Esophagus muscularis mucosa (tissue), 4 donors: ENCODE measurements around the gene ULBP3. TPM values are rescaled to one million over a fixed set of nuclear protein-coding genes. Genes with fewer than 3 reads are reported as not detected.

ENCODE experiments used
- DNase-seq: peaks from one replicate; pipeline ENCODE4 v3.0.0-alpha.2; 2017; ENCODE audit errors: extremely low spot score
- H3K27ac ChIP-seq, 4 donors: fragments of 200-600 bp; sonication (generic); replicated peaks in 1 of 4; 1 replicate in 3 of 4; 2 replicates in 1 of 4; pipeline ENCODE4 v1.5.1; 2016 to 2019; ENCODE audit warnings: mild to moderate bottlenecking in 1 of 4
- H3K27me3 ChIP-seq, 4 donors: fragments of 200-600 bp; sonication (generic); one replicate each; pipeline versions ENCODE4 v1.5.1 to v1.6.0; 2016 to 2019
- H3K36me3 ChIP-seq, 4 donors: fragments of 200-600 bp; sonication (generic); one replicate each; pipeline ENCODE4 v1.5.1; 2016 to 2019
- H3K4me1 ChIP-seq, 4 donors: fragments of 200-600 bp; sonication (generic); one replicate each; pipeline ENCODE4 v1.5.1; 2016 to 2019
- H3K4me3 ChIP-seq, 4 donors: fragments of 200-600 bp; sonication (generic); 1 replicate in 2 of 4; 2 replicates in 2 of 4; pipeline ENCODE4 v1.5.1; 2016 to 2019; ENCODE audit warnings: mild to moderate bottlenecking in 4 of 4, moderate library complexity in 1 of 4
- H3K9me3 ChIP-seq, 4 donors: fragments of 200-600 bp; sonication (generic); 1 replicate in 3 of 4; 2 replicates in 1 of 4; pipeline ENCODE4 v1.5.1; 2016 to 2019
- CTCF ChIP-seq, 3 experiments: fragments of 200-600 bp in 2 of 3; fragments of 450-650 bp in 1 of 3; sonication (generic) in 2 of 3; IDR thresholded peaks; one replicate each; pipeline ENCODE4 v1.5.1; 2017 to 2019; ENCODE audit warnings: antibody characterized with exemption in 3 of 3, mild to moderate bottlenecking in 2 of 3, moderate library complexity in 1 of 3
- EP300 ChIP-seq: sonication (generic); formaldehyde crosslinking; IDR thresholded peaks from one replicate; pipeline ENCODE4 v1.6.1; 2017; ENCODE audit warnings: antibody characterized with exemption
- POLR2A ChIP-seq: fragments of 450-650 bp; IDR thresholded peaks from one replicate; pipeline ENCODE4 v1.6.1; 2017; ENCODE audit warnings: antibody characterized with exemption, moderate library complexity, mild to moderate bottlenecking, low read depth
- POLR2AphosphoS5 ChIP-seq, 2 donors: sonication (generic); formaldehyde crosslinking; IDR thresholded peaks; one replicate each; pipeline ENCODE4 v1.6.1; 2017; ENCODE audit warnings: antibody characterized with exemption in 2 of 2
- WGBS: methylation state at CpG from one replicate; pipeline ENCODE4 v1.1.5; 2018; 5-methylcytosine and 5-hydroxymethylcytosine counted together
- intact Hi-C: fragments of 100-400 bp; cut with DNase I; formaldehyde crosslinking; loops from one replicate; pipeline ENCODE4 v1.15.1; 2023
- total RNA-seq, 4 donors: library from RNA; depleted of rRNA; stranded (reverse); fragments of >200 nt; gene quantifications; one replicate each; pipeline versions ENCODE4 v1.1.0 to v1.2.1, GENCODE V29; 2016

ULBP3 gene
- total RNA-seq, 4 donors from 2014 or later: 0.50 to 0.86 (median 0.65) TPM; not detected in 1

- Histone ChIP-seq H3K4me3 (no peak overlapping the region), H3K36me3 (no peaks in the 10 kb centered on the region), H3K4me1 (peaks cover 7 to 18% (median 16%) of the 10 kb centered on the region in 4 donors), H3K9me3 (no peaks in the 10 kb centered on the region), H3K27ac (no peak overlapping the region), H3K27me3 (no peaks in the 10 kb centered on the region)
- intact Hi-C loops: loop anchor here (10.0 kb wide), 1 partner anchor 743 kb away; no protein-coding TSS in a partner anchor
- TF ChIP-seq CTCF (IDR thresholded peaks at IDR 0.05) (no peak), POLR2A (no peak), POLR2AphosphoS5 (IDR thresholded peaks at IDR 0.05) (no peak), EP300 (no peak)
- 80% methylated on average over 8 of the region's 8 CpGs for WGBS
- DNase-seq: no peak
Observed at GRCh38 chr6:150072201-150072600, 3.3 kb upstream of the ULBP3 start.

- DNase-seq: no peak
- no peak overlapping the region for H3K4me3 ChIP-seq
- TF ChIP-seq EP300 (no peak), CTCF (IDR thresholded peaks at IDR 0.05) (no peak), POLR2A (no peak), POLR2AphosphoS5 (IDR thresholded peaks at IDR 0.05) (no peak)
- whole genome bisulfite sequencing: 100% methylated on average over 1 of the region's 3 CpGs
- no peaks in the 10 kb centered on the region for H3K9me3 ChIP-seq
- intact Hi-C loops: loop anchor here (10.0 kb wide), 1 partner anchor 744 kb away; no protein-coding TSS in a partner anchor
- peaks cover 7 to 18% (median 16%) of the 10 kb centered on the region in 4 donors for H3K4me1 ChIP-seq
- H3K27me3 ChIP-seq: peaks cover 0 to 4% (median 0%) of the 10 kb centered on the region in 4 donors
- no peak overlapping the region for H3K27ac ChIP-seq
- no peaks in the 10 kb centered on the region for H3K36me3 ChIP-seq
Observed at GRCh38 chr6:150070236-150070818, 1.4 kb upstream of the ULBP3 start.

GRCh38 chr6:150069706-150070105 is 785 bp upstream of the ULBP3 start:
- Histone ChIP-seq H3K27ac (peak overlapping the region in 3 of 4 donors; percentile 69 to 72 (median 70)), H3K27me3 (peaks cover 0 to 4% (median 0%) of the 10 kb centered on the region in 4 donors), H3K9me3 (no peaks in the 10 kb centered on the region), H3K4me3 (peak overlapping the region in 3 of 4 donors; percentile 64 to 74 (median 68)), H3K4me1 (peaks cover 7 to 18% (median 16%) of the 10 kb centered on the region in 4 donors), H3K36me3 (no peaks in the 10 kb centered on the region)
- DNase-seq: no peak
- intact Hi-C loops: loop anchor here (10.0 kb wide), 1 partner anchor 745 kb away; no protein-coding TSS in a partner anchor
- no peak for TF ChIP-seq POLR2A
- TF ChIP-seq POLR2AphosphoS5 (IDR thresholded peaks at IDR 0.05): no peak
- no peak for TF ChIP-seq CTCF (IDR thresholded peaks at IDR 0.05)
- TF ChIP-seq EP300: no peak
- 86% methylated on average over 10 of the region's 11 CpGs for WGBS

GRCh38 chr6:150068151-150068550 is 770 bp downstream of the ULBP3 start:
- H3K36me3 ChIP-seq: no peaks in the 10 kb centered on the region
- no peaks in the 10 kb centered on the region for H3K9me3 ChIP-seq
- H3K27ac ChIP-seq: no peak overlapping the region
- TF ChIP-seq EP300 (no peak), POLR2A (no peak), POLR2AphosphoS5 (IDR thresholded peaks at IDR 0.05) (no peak), CTCF (IDR thresholded peaks at IDR 0.05) (no peak)
- no peak for DNase-seq
- H3K4me3 ChIP-seq: peak overlapping the region; percentile 64 to 74 (median 68)
- WGBS: 75% methylated on average over 4 of the region's 4 CpGs
- intact Hi-C loops: no loop called here
- H3K4me1 ChIP-seq: peaks cover 7 to 18% (median 16%) of the 10 kb centered on the region in 4 donors
- H3K27me3 ChIP-seq: peaks cover 0 to 4% (median 0%) of the 10 kb centered on the region in 4 donors

GRCh38 chr6:150065083-150065482 is 3.8 kb downstream of the ULBP3 start:
- peaks cover 0 to 4% (median 0%) of the 10 kb centered on the region in 4 donors for H3K27me3 ChIP-seq
- peaks cover 7 to 18% (median 16%) of the 10 kb centered on the region in 4 donors for H3K4me1 ChIP-seq
- TF ChIP-seq EP300 (no peak), POLR2A (no peak), CTCF (IDR thresholded peaks at IDR 0.05) (no peak)
- intact Hi-C loops: no loop called here
- H3K36me3 ChIP-seq: no peaks in the 10 kb centered on the region
- no peaks in the 10 kb centered on the region for H3K9me3 ChIP-seq
- 94% methylated on average over 2 of the region's 2 CpGs for WGBS
- H3K4me3 ChIP-seq: no peak overlapping the region
- H3K27ac ChIP-seq: no peak overlapping the region
- DNase-seq: no peak
